Prostate gland (tissue), 2 donors: ENCODE data around the gene NAV2. TPM values are rescaled to one million over a fixed set of nuclear protein-coding genes. Genes with fewer than 3 reads are reported as not detected.

Experiments used
- DNase-seq: peaks from one replicate; pipeline ENCODE4 v3.0.0-alpha.2; 2019; ENCODE audit warnings: low spot score
- H3K27ac ChIP-seq, 2 donors: fragments of 200-600 bp; sonication (generic); 2 replicates each; pipeline ENCODE4 v1.5.1; 2017 to 2019
- H3K27me3 ChIP-seq: fragments of 200-600 bp; sonication (generic); replicated peaks from 2 replicates; pipeline ENCODE4 v1.5.1; 2019; ENCODE audit not compliant: insufficient read depth
- H3K36me3 ChIP-seq, 2 donors: fragments of 200-600 bp; sonication (generic); 1 replicate in 1 of 2; 2 replicates in 1 of 2; pipeline versions ENCODE4 v1.5.1 to v1.8.1; 2017 to 2019
- H3K4me1 ChIP-seq: fragments of 200-600 bp; sonication (generic); replicated peaks from 2 replicates; pipeline ENCODE4 v1.5.1; 2019
- H3K4me3 ChIP-seq, 2 donors: fragments of 200-600 bp; sonication (generic); 2 replicates each; pipeline ENCODE4 v1.5.1; 2017 to 2019
- H3K9me3 ChIP-seq: fragments of 200-600 bp; sonication (generic); 2 replicates; pipeline ENCODE4 v1.5.1; 2017
- CTCF ChIP-seq, 4 experiments: fragments of 200-600 bp in 2 of 4; fragments of 450-650 bp in 2 of 4; sonication (generic) in 2 of 4; IDR thresholded peaks; 1 replicate in 3 of 4; 2 replicates in 1 of 4; pipeline ENCODE4 v1.5.1; 2016 to 2019; ENCODE audit warnings: antibody characterized with exemption in 4 of 4, mild to moderate bottlenecking in 2 of 4, moderate library complexity in 2 of 4
- POLR2A ChIP-seq: fragments of 450-650 bp; IDR thresholded peaks from one replicate; pipeline ENCODE4 v1.6.1; 2016; ENCODE audit warnings: antibody characterized with exemption, mild to moderate bottlenecking
- POLR2AphosphoS5 ChIP-seq: sonication (generic); formaldehyde crosslinking; IDR thresholded peaks from one replicate; pipeline ENCODE4 v1.6.1; 2017; ENCODE audit warnings: antibody characterized with exemption
- WGBS: methylation state at CpG from one replicate; pipeline ENCODE4 v1.1.5; 2018; 5-methylcytosine and 5-hydroxymethylcytosine counted together
- intact Hi-C: fragments of 100-400 bp; cut with DNase I; formaldehyde crosslinking; loops from one replicate; pipeline ENCODE4 v1.14.2; 2022
- total RNA-seq, 2 donors: library from RNA; depleted of rRNA; stranded (reverse); fragments of >200 nt; gene quantifications; one replicate each; pipeline ENCODE4 v1.1.0, GENCODE V29; 2016

The NAV2 gene
- total RNA-seq, 2 donors from 2014 or later, result 17.1 to 26.6 TPM

GRCh38 chr11:19687392-19687791 is 25.2 kb upstream of the NAV2 start:
- intact Hi-C loops, result no loop called here
- H3K4me1 ChIP-seq, result no peaks in the 10 kb centered on the region
- WGBS, result 100% methylated on average over 1 of the region's 1 CpG
- TF ChIP-seq POLR2AphosphoS5 (no peak), POLR2A (no peak), CTCF (IDR thresholded peaks at IDR 0.05) (no peak)
- H3K36me3 ChIP-seq, result no peaks in the 10 kb centered on the region
- H3K4me3 ChIP-seq, result no peak overlapping the region
- H3K9me3 ChIP-seq, result no peaks in the 10 kb centered on the region
- no peak overlapping the region for H3K27ac ChIP-seq
- H3K27me3 ChIP-seq, result no peaks in the 10 kb centered on the region
- no peak for DNase-seq

GRCh38 chr11:19689281-19690000 is 23.2 kb upstream of the NAV2 start:
- H3K36me3 ChIP-seq, result no peaks in the 10 kb centered on the region
- intact Hi-C loops, result no loop called here
- no peak overlapping the region for H3K4me3 ChIP-seq
- H3K27ac ChIP-seq, result no peak overlapping the region
- no peaks in the 10 kb centered on the region for H3K4me1 ChIP-seq
- no peaks in the 10 kb centered on the region for H3K27me3 ChIP-seq
- no peaks in the 10 kb centered on the region for H3K9me3 ChIP-seq
- DNase-seq, result no peak
- WGBS, result 93% methylated on average over 8 of the region's 8 CpGs
- no peak for TF ChIP-seq CTCF (IDR thresholded peaks at IDR 0.05)
- no peak for TF ChIP-seq POLR2A
- TF ChIP-seq POLR2AphosphoS5, result no peak

GRCh38 chr11:19690885-19691284 is 21.8 kb upstream of the NAV2 start:
- Histone ChIP-seq H3K4me3 (no peak overlapping the region), H3K4me1 (no peaks in the 10 kb centered on the region), H3K27me3 (no peaks in the 10 kb centered on the region), H3K36me3 (no peaks in the 10 kb centered on the region), H3K9me3 (no peaks in the 10 kb centered on the region), H3K27ac (no peak overlapping the region)
- DNase-seq, result no peak
- 75% methylated on average over 2 of the region's 2 CpGs for WGBS
- intact Hi-C loops, result no loop called here
- no peak for TF ChIP-seq POLR2A
- TF ChIP-seq POLR2AphosphoS5, result no peak
- TF ChIP-seq CTCF (IDR thresholded peaks at IDR 0.05), result no peak

GRCh38 chr11:19691815-19692500 is 20.7 kb upstream of the NAV2 start:
- Histone ChIP-seq H3K4me1 (no peaks in the 10 kb centered on the region), H3K9me3 (no peaks in the 10 kb centered on the region), H3K36me3 (no peaks in the 10 kb centered on the region), H3K4me3 (no peak overlapping the region), H3K27ac (no peak overlapping the region), H3K27me3 (no peaks in the 10 kb centered on the region)
- 89% methylated on average over 8 of the region's 8 CpGs for WGBS
- intact Hi-C loops, result no loop called here
- TF ChIP-seq CTCF (IDR thresholded peaks at IDR 0.05) (no peak), POLR2A (no peak), POLR2AphosphoS5 (no peak)
- DNase-seq, result no peak

- no peaks in the 10 kb centered on the region for H3K4me1 ChIP-seq
- H3K27ac ChIP-seq, result no peak overlapping the region
- TF ChIP-seq POLR2AphosphoS5 (no peak), POLR2A (no peak), CTCF (IDR thresholded peaks at IDR 0.05) (no peak)
- 87% methylated on average over 5 of the region's 5 CpGs for WGBS
- DNase-seq, result no peak
- no peaks in the 10 kb centered on the region for H3K27me3 ChIP-seq
- H3K36me3 ChIP-seq, result no peaks in the 10 kb centered on the region
- H3K4me3 ChIP-seq, result no peak overlapping the region
- intact Hi-C loops, result no loop called here
- no peaks in the 10 kb centered on the region for H3K9me3 ChIP-seq
Observed at GRCh38 chr11:19693146-19693545, 19.5 kb upstream of the NAV2 start.
